Testis (tissue), 2 donors: ENCODE measurements around the gene HDAC8.
"Not testable (repeated sequence)": the region's sequence is repeated elsewhere in the genome, so short reads cannot be mapped to it uniquely, and the experiment has no call there.

ENCODE experiments used
- CTCF ChIP-seq, 3 experiments: fragments of 450-650 bp in 2 of 3; fragments of 200-600 bp in 1 of 3; sonication (generic) in 1 of 3; IDR thresholded peaks; one replicate each; pipeline ENCODE4 v1.5.1; 2016 to 2019; ENCODE audit warnings: antibody characterized with exemption in 3 of 3, mild to moderate bottlenecking in 2 of 3, moderate library complexity in 1 of 3
- POLR2A ChIP-seq: fragments of 450-650 bp; IDR thresholded peaks from one replicate; pipeline ENCODE4 v1.6.1; 2017; ENCODE audit warnings: antibody characterized with exemption, mild to moderate bottlenecking, moderate library complexity

GRCh38 chrX:72405136-72405535 is 167.5 kb downstream of the HDAC8 start:
- not testable (repeated sequence) for TF ChIP-seq POLR2A; CTCF (IDR thresholded peaks at IDR 0.05)
